K562 (cell line): Measurements from ENCODE around the gene GTPBP1. TPM values are rescaled to one million over a fixed set of nuclear protein-coding genes. Genes with fewer than 3 reads are reported as not detected.
A peak's percentile ranks its signal among the peaks of the same experiment; 100 is the strongest.

Source experiments
- DIDO1 ChIP-seq: fragments of 450-650 bp; IDR thresholded peaks from 2 replicates; pipeline ENCODE4 v1.6.1; 2016; ENCODE audit warnings: low read depth, missing biosample characterization, missing genetic modification characterization
- ETS2 ChIP-seq: IDR thresholded peaks from 2 replicates; pipeline ENCODE4 v1.6.1; 2016; ENCODE audit warnings: borderline replicate concordance, missing genetic modification characterization, mild to moderate bottlenecking, moderate library complexity, missing compliant biosample characterization; ENCODE audit not compliant: poor library complexity, severe bottlenecking
- FOXP4 ChIP-seq: sonication (generic); formaldehyde crosslinking; IDR thresholded peaks from 2 replicates; pipeline ENCODE4 v1.8.0; 2022; ENCODE audit warnings: mild to moderate bottlenecking, missing genetic modification reagents, borderline replicate concordance
- GATAD2A ChIP-seq: fragments of 450-650 bp; IDR thresholded peaks from 2 replicates; pipeline ENCODE4 v1.6.1; 2017
- HDAC1 ChIP-seq, 2 experiments: fragments of 450-650 bp; IDR thresholded peaks; 2 replicates each; pipeline ENCODE4 v1.6.1; 2016 to 2017; ENCODE audit warnings: inconsistent platforms in 1 of 2, mild to moderate bottlenecking in 1 of 2, moderate library complexity in 1 of 2
- MYC ChIP-seq, 2 experiments: fragments of 250-450 bp in 1 of 2; sonication (Bioruptor Pico) in 1 of 2; IDR thresholded peaks; 2 replicates each; pipeline versions ENCODE4 v1.5.1 to v1.6.1; 2012 to 2021; ENCODE audit warnings: low read depth in 2 of 2, borderline replicate concordance in 1 of 2, improper control_type of control experiment in 1 of 2, low read length in 1 of 2, mild to moderate bottlenecking in 1 of 2, moderate library complexity in 1 of 2
- NBN ChIP-seq: fragments of 450-650 bp; IDR thresholded peaks from 2 replicates; pipeline ENCODE4 v1.6.1; 2016; ENCODE audit warnings: low read depth, mild to moderate bottlenecking
- NCOA1 ChIP-seq: fragments of 450-650 bp; IDR thresholded peaks from 2 replicates; pipeline ENCODE4 v1.6.1; 2016; ENCODE audit warnings: low read depth
- NFIX ChIP-seq: fragments of 250-450 bp; sonication (Bioruptor Pico); IDR thresholded peaks from 2 replicates; pipeline ENCODE4 v1.4.0; 2020; ENCODE audit warnings: low read depth, mild to moderate bottlenecking, moderate library complexity
- OTX1 ChIP-seq: fragments of 450-650 bp; formaldehyde crosslinking; IDR thresholded peaks from 2 replicates; pipeline ENCODE4 v1.4.0; 2022; ENCODE audit warnings: mild to moderate bottlenecking
- SAFB ChIP-seq: fragments of 200-400 bp; formaldehyde crosslinking; IDR thresholded peaks from 2 replicates; pipeline ENCODE4 v1.6.1; 2017; ENCODE audit warnings: low read depth, low read length, borderline replicate concordance
- SMAD2 ChIP-seq: fragments of 150-350 bp; IDR thresholded peaks from 2 replicates; pipeline ENCODE4 v1.6.1; 2014; ENCODE audit warnings: low read depth, mild to moderate bottlenecking, low read length
- SP2 ChIP-seq: IDR thresholded peaks from 2 replicates; pipeline ENCODE4 v1.6.1; 2011; ENCODE audit warnings: mild to moderate bottlenecking, low read depth, low read length, moderate library complexity; ENCODE audit not compliant: poor library complexity, severe bottlenecking; ENCODE audit errors: extremely low read depth
- SRSF7 ChIP-seq: fragments of 200-400 bp; formaldehyde crosslinking; optimal IDR thresholded peaks from 2 replicates; pipeline ENCODE3; 2017; ENCODE audit warnings: mild to moderate bottlenecking, low read depth, low read length
- TSC22D4 ChIP-seq: fragments of 450-650 bp; IDR thresholded peaks from 2 replicates; pipeline ENCODE4 v1.6.1; 2016; ENCODE audit warnings: missing genetic modification characterization, missing biosample characterization, control low read depth
- VEZF1 ChIP-seq: fragments of 200-800 bp; sonication (Bioruptor generic); IDR thresholded peaks from 2 replicates; pipeline ENCODE4 v1.6.1; 2017; ENCODE audit warnings: missing genetic modification characterization, missing compliant biosample characterization
- XRCC5 ChIP-seq: fragments of 200-400 bp; formaldehyde crosslinking; IDR thresholded peaks from 2 replicates; pipeline ENCODE4 v1.6.1; 2017; ENCODE audit warnings: low read depth, mild to moderate bottlenecking, low read length
- YY1 ChIP-seq, 3 experiments: IDR thresholded peaks; 2 replicates each; pipeline ENCODE4 v1.6.1; 2011; ENCODE audit warnings: low read length in 2 of 3, mild to moderate bottlenecking in 2 of 3, moderate library complexity in 2 of 3, borderline replicate concordance in 1 of 3, control low read depth in 1 of 3, low read depth in 1 of 3; ENCODE audit not compliant: insufficient read depth in 3 of 3, insufficient replicate concordance in 2 of 3, control insufficient read depth in 1 of 3, insufficient read length in 1 of 3; ENCODE audit errors: extremely low read depth in 1 of 3
- ZNF174 ChIP-seq: fragments of 250-450 bp; sonication (Bioruptor Pico); IDR thresholded peaks from 2 replicates; pipeline ENCODE4 v1.4.0; 2020; ENCODE audit warnings: mild to moderate bottlenecking
- ZNF224 ChIP-seq: sonication (generic); formaldehyde crosslinking; IDR thresholded peaks from 2 replicates; pipeline ENCODE4 v1.8.0; 2022; ENCODE audit warnings: mild to moderate bottlenecking, missing genetic modification reagents
- ZNF253 ChIP-seq: fragments of 250-450 bp; sonication (Bioruptor Pico); conservative IDR thresholded peaks from 2 replicates; pipeline ENCODE4 v1.6.1; 2021; ENCODE audit warnings: mild to moderate bottlenecking
- ZNF282 ChIP-seq: sonication (generic); formaldehyde crosslinking; IDR thresholded peaks from 2 replicates; pipeline ENCODE4 v1.8.1; 2023; ENCODE audit warnings: missing genetic modification reagents
- ZNF347 ChIP-seq: fragments of 450-650 bp; formaldehyde crosslinking; IDR thresholded peaks from 2 replicates; pipeline ENCODE4 v1.4.0; 2020; ENCODE audit warnings: low read depth, mild to moderate bottlenecking, moderate library complexity
- polyA plus RNA-seq, 8 experiments: library from polyadenylated mRNA; depleted of rRNA in 4 of 8; stranded (reverse) in 5 of 8; unstranded in 3 of 8; fragments of >200 nt; fragmentation: Nextera tagmentation in 2 of 8; fragmentation: Illumina TruSeq in 1 of 8; extraction: Ambion mirVana in 2 of 8; extraction: Trizol in 1 of 8; gene quantifications; 2 replicates each; pipeline versions ENCODE4 v1.2.1 to v1.2.3, GENCODE V29; 2011 to 2014; ENCODE audit warnings: inconsistent platforms in 1 of 8, missing spikeins in 1 of 8
- total RNA-seq, 7 experiments: library from RNA; depleted of rRNA in 6 of 7; stranded (reverse); fragments of >200 nt in 6 of 7; fragmentation: Illumina TruSeq in 2 of 7; extraction: Trizol in 2 of 7; gene quantifications; 2 replicates each; pipeline versions ENCODE4 v1.2.1 to v1.2.3, GENCODE V29; 2011 to 2021; ENCODE audit warnings: low replicate concordance in 1 of 7
- TF ChIP-seq, protein P1 (sequence below): fragments of 450-650 bp; IDR thresholded peaks from 2 replicates; pipeline ENCODE4 v1.6.1; 2016; ENCODE audit warnings: antibody characterized with exemption

The GTPBP1 gene
- total and polyA plus RNA-seq, 9 of the 15 experiments (the other 6 are each of a cell fraction or from before 2014, with no cell fraction given), result 0.83 to 53.2 (median 23.3) TPM

GRCh38 chr22:38755911-38756532, 50.3 kb downstream of the GTPBP1 start, which contains the start of gene SUN2 (continued):
- TF ChIP-seq, protein P1, sequence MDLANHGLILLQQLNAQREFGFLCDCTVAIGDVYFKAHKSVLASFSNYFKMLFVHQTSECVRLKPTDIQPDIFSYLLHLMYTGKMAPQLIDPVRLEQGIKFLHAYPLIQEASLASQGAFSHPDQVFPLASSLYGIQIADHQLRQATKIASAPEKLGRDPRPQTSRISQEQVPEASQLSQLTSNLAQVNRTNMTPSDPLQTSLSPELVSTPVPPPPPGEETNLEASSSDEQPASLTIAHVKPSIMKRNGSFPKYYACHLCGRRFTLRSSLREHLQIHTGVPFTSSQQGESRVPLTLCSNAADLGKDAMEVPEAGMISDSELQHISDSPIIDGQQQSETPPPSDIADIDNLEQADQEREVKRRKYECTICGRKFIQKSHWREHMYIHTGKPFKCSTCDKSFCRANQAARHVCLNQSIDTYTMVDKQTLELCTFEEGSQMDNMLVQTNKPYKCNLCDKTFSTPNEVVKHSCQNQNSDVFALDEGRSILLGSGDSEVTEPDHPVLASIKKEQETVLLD, result peak; percentile 61
- no peak for TF ChIP-seq FOXP4 (CRISPR knock-in tag)
- peak; percentile 31; the same call in 1 of the 2 replicates for TF ChIP-seq MYC (IDR thresholded peaks at IDR 0.05; ENCODE audit: low read depth, low read length)
- no peak for TF ChIP-seq MYC (CRISPR knock-in tag; IDR thresholded peaks at IDR 0.05; ENCODE audit: borderline replicate concordance, low read depth)
- peak in 1 of 2 experiments; percentile 64; a peak in 1 of 4 replicates for TF ChIP-seq HDAC1 (IDR thresholded peaks at IDR 0.05)
- no peak for TF ChIP-seq ETS2 (tag)
- no peak for TF ChIP-seq SRSF7
- TF ChIP-seq GATAD2A, result 0 out of 2 replicates have a peak, but pooled peaks have one; percentile 77
- TF ChIP-seq VEZF1 (CRISPR knock-in tag), result peak; percentile 56
- no peak for TF ChIP-seq DIDO1
- no peak for TF ChIP-seq NBN
- TF ChIP-seq ZNF174 (CRISPR knock-in tag), result no peak
- TF ChIP-seq ZNF282, result no peak
- no peak for TF ChIP-seq NCOA1
- no peak for TF ChIP-seq XRCC5
- no peak for TF ChIP-seq ZNF224 (CRISPR knock-in tag)
- no peak for TF ChIP-seq NFIX (CRISPR knock-in tag)
- peak; percentile 99 for TF ChIP-seq SAFB
- peak in 2 of 3 experiments; percentile 25 to 54 for TF ChIP-seq YY1 (IDR thresholded peaks at IDR 0.05; ENCODE audit: borderline replicate concordance in 1 of 3, control insufficient read depth in 1 of 3, extremely low read depth in 1 of 3, insufficient read depth in 3 of 3, insufficient read length in 1 of 3, insufficient replicate concordance in 2 of 3, low read depth in 1 of 3, low read length in 2 of 3)
- TF ChIP-seq TSC22D4 (tag), result no peak
- no peak for TF ChIP-seq ZNF347 (CRISPR knock-in tag)
- no peak for TF ChIP-seq ZNF253
- TF ChIP-seq OTX1 (CRISPR knock-in tag), result no peak
- TF ChIP-seq SP2, result peak; percentile 56
- no peak for TF ChIP-seq SMAD2
